Measurements from ENCODE around the gene STXBP5L. TPM values are rescaled to one million over a fixed set of nuclear protein-coding genes. Genes with fewer than 3 reads are reported as not detected.

STXBP5L gene
- total and polyA plus RNA-seq, 2 of the 4 experiments (the other 2 are of a cell fraction), result not detected

GRCh38 chr3:121175083-121175482 is 267.1 kb downstream of the STXBP5L start:
- Histone ChIP-seq H4K5ac (ENCODE audit: low read depth, low read length) (no peak overlapping the region), H3K27me3 (ENCODE audit: control insufficient read depth, insufficient read depth, low read length) (no peaks in the 10 kb centered on the region), H2BK15ac (ENCODE audit: low read depth, low read length) (no peak overlapping the region), H4K91ac (ENCODE audit: insufficient read depth, low read depth, low read length) (no peak overlapping the region), H3K36me3 (ENCODE audit: control insufficient read depth, insufficient read depth, low read length) (no peaks in the 10 kb centered on the region), H3K56ac (ENCODE audit: extremely low read depth, insufficient read depth, low read length) (no peak overlapping the region), H2BK20ac (ENCODE audit: low read depth, low read length) (no peak overlapping the region), H4K20me1 (ENCODE audit: insufficient read depth, low read length) (no peaks in the 10 kb centered on the region), H2AK5ac (ENCODE audit: low read depth, low read length) (no peak overlapping the region), H2AK9ac (replicated peaks; ENCODE audit: low read depth, low read length, poor library complexity) (no peak overlapping the region), H3K4ac (ENCODE audit: low read depth, low read length) (no peak overlapping the region), H3K9me3 (ENCODE audit: control insufficient read depth, insufficient read depth, low read length) (peaks cover 3% of the 10 kb centered on the region; the same call in 1 of the 2 replicates), H3K18ac (ENCODE audit: low read depth, low read length) (no peak overlapping the region), H3K4me3 (ENCODE audit: insufficient read depth, low read depth, low read length) (no peak overlapping the region), H3K23ac (ENCODE audit: low read depth, low read length) (no peak overlapping the region), H2BK5ac (ENCODE audit: low read depth, low read length, poor library complexity, severe bottlenecking) (no peak overlapping the region), H3K4me1 (ENCODE audit: control insufficient read depth, insufficient read depth, low read length) (no peaks in the 10 kb centered on the region), H2AFZ (replicated peaks; ENCODE audit: low read length, poor library complexity) (no peak overlapping the region), H3K27ac (ENCODE audit: insufficient read depth, low read length) (no peak overlapping the region), H4K8ac (ENCODE audit: low read depth in 2 of 2, low read length in 2 of 2) (no peak overlapping the region), H3K9me1 (ENCODE audit: insufficient read depth, low read length) (no peaks in the 10 kb centered on the region), H2BK120ac (ENCODE audit: low read depth, low read length) (no peak overlapping the region), H3K14ac (replicated peaks; ENCODE audit: low read depth, low read length) (no peak overlapping the region), H3K79me1 (ENCODE audit: low read depth in 1 of 2, low read length in 2 of 2) (no peaks in the 10 kb centered on the region), H3K9ac (ENCODE audit: low read depth, low read length) (no peak overlapping the region), H3K4me2 (ENCODE audit: low read depth, low read length) (no peak overlapping the region)
- DNase-seq (no peak), ATAC-seq (ENCODE audit: low read depth) (no peak)
- POLR2A ChIA-PET (ENCODE audit: unreplicated experiment), result no interaction called here
- CTCF ChIA-PET, result no interaction called here
- no peak for TF ChIP-seq RCOR1 (IDR thresholded peaks at IDR 0.05; ENCODE audit: insufficient replicate concordance, low read length)
- no peak for TF ChIP-seq POLR2A (IDR thresholded peaks at IDR 0.05; ENCODE audit: low read depth, low read length)
- TF ChIP-seq MXI1 (IDR thresholded peaks at IDR 0.05; ENCODE audit: borderline replicate concordance, low read depth, low read length), result no peak
- TF ChIP-seq ELK1 (IDR thresholded peaks at IDR 0.05; ENCODE audit: borderline replicate concordance, low read depth, low read length), result no peak
- TF ChIP-seq RFX5 (IDR thresholded peaks at IDR 0.05; ENCODE audit: low read depth, low read length), result no peak
- no peak for TF ChIP-seq CTCF (conservative IDR thresholded peaks at IDR 0.05; ENCODE audit: low read depth, low read length)
- TF ChIP-seq FOS (IDR thresholded peaks at IDR 0.05; ENCODE audit: low read depth, low read length), result no peak
- TF ChIP-seq CHD1 (IDR thresholded peaks at IDR 0.05; ENCODE audit: low read depth, low read length), result no peak
- no peak for TF ChIP-seq MAFK (IDR thresholded peaks at IDR 0.05; ENCODE audit: low read depth, low read length)
- no peak for TF ChIP-seq BHLHE40 (IDR thresholded peaks at IDR 0.05; ENCODE audit: low read depth, low read length)
- TF ChIP-seq CEBPB (IDR thresholded peaks at IDR 0.05; ENCODE audit: low read depth, low read length), result no peak
- intact Hi-C loops (cut with micrococcal nuclease), result no loop called here
- dilution Hi-C loops (cut with HindIII; ENCODE audit: low sequenced_read_pairs, unreplicated experiment), result no loop called here
- in situ Hi-C loops (cut with MboI; ENCODE audit: low sequenced_read_pairs), result no loop called here
- BruUV-seq (replicated peaks), result no TSS peak
